ACC112 (cell line): Measurements from ENCODE around the gene GRIA4.

Source experiments
- H2AFZ ChIP-seq: fragments of 200-600 bp; sonication (generic); one replicate; pipeline ENCODE4 v1.6.0; 2017; ENCODE audit warnings: antibody characterized with exemption, low read length; ENCODE audit not compliant: unreplicated experiment
- H3K27ac ChIP-seq: fragments of 200-600 bp; sonication (generic); 2 replicates; pipeline ENCODE4 v1.5.1; 2014; ENCODE audit warnings: low read depth, mild to moderate bottlenecking, antibody characterized with exemption, low read length, moderate library complexity
- H3K27me3 ChIP-seq: fragments of 200-600 bp; sonication (generic); 2 replicates; pipeline ENCODE4 v1.6.1; 2014; ENCODE audit warnings: mild to moderate bottlenecking, antibody characterized with exemption, low read length, moderate library complexity, mixed read lengths; ENCODE audit not compliant: insufficient read depth
- H3K36me3 ChIP-seq: fragments of 200-600 bp; sonication (generic); 2 replicates; pipeline ENCODE4 v1.6.1; 2016; ENCODE audit warnings: mild to moderate bottlenecking, antibody characterized with exemption, low read length, moderate library complexity, mixed read lengths; ENCODE audit not compliant: insufficient read depth
- H3K4me1 ChIP-seq: fragments of 200-600 bp; sonication (generic); one replicate; pipeline ENCODE4 v1.6.1; 2016; ENCODE audit warnings: low read length, mixed read lengths; ENCODE audit not compliant: insufficient read depth, unreplicated experiment, control insufficient read depth
- H3K4me3 ChIP-seq: fragments of 200-600 bp; sonication (generic); 2 replicates; pipeline ENCODE4 v1.5.1; 2014; ENCODE audit warnings: mild to moderate bottlenecking, low read depth, low read length
- H3K79me2 ChIP-seq: fragments of 200-600 bp; sonication (generic); one replicate; pipeline ENCODE4 v1.6.0; 2016; ENCODE audit warnings: low read length; ENCODE audit not compliant: control insufficient read depth, unreplicated experiment, insufficient read depth

The GRIA4 gene

DNA sequence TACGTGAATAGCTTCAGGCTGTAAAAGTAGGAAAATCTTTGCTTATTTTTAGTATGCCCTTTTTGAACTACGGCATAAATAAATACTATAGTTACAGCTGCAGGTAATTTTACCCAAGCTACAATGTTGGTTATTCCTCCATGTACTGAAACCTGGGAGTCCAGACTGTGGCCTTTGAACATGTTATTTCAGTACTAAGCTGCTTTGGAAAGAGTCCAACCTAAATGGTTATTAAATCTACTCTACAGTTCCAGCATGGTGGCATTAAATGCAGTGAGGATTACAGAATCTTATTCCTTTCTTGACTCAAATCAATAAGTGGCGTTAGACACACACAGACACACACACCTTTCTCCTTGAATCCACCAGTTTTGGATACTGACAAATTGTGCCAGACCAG, 247.1 kb downstream of the GRIA4 start:
- Histone ChIP-seq H3K27ac (no peak overlapping the region), H3K79me2 (no peaks in the 10 kb centered on the region), H3K4me3 (no peak overlapping the region), H3K4me1 (no peaks in the 10 kb centered on the region), H3K36me3 (no peaks in the 10 kb centered on the region), H3K27me3 (peaks cover 20% of the 10 kb centered on the region; the same call in 1 of the 2 replicates), H2AFZ (no peak overlapping the region)

DNA sequence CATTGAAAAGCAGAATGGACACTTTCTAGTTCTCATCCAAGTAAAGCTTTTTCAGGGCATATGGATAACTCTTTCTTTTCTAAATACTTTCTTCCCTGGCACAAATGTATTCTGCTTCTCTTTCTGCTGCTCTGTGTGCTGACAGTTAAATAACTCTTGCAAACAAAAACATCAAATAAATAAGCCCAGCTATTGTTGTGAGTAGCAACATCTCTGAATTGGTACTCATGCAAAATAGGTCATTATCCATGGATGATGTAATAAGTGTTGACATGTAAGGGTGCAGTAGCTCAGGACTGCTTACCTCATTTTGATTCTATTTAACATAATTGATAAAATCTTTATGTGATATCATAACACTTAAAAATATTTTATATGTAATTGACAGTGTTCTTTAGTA, 247.9 kb downstream of the GRIA4 start:
- Histone ChIP-seq H3K4me1 (no peaks in the 10 kb centered on the region), H2AFZ (no peak overlapping the region), H3K27me3 (peaks cover 14% of the 10 kb centered on the region; the same call in 1 of the 2 replicates), H3K79me2 (no peaks in the 10 kb centered on the region), H3K27ac (no peak overlapping the region), H3K36me3 (no peaks in the 10 kb centered on the region), H3K4me3 (no peak overlapping the region)

GRCh38 chr11:105858841-105859240, 249.0 kb downstream of the GRIA4 start:
- Histone ChIP-seq H3K4me1 (no peaks in the 10 kb centered on the region), H3K27me3 (peaks cover 12% of the 10 kb centered on the region; the same call in 1 of the 2 replicates), H3K4me3 (no peak overlapping the region), H3K36me3 (no peaks in the 10 kb centered on the region), H3K79me2 (no peaks in the 10 kb centered on the region), H3K27ac (no peak overlapping the region), H2AFZ (no peak overlapping the region)

GRCh38 chr11:105860105-105860504, 250.2 kb downstream of the GRIA4 start:
- Histone ChIP-seq H2AFZ (no peak overlapping the region), H3K79me2 (no peaks in the 10 kb centered on the region), H3K27me3 (0 out of 2 replicates have a peak, but pooled peaks cover 7% of the 10 kb centered on the region), H3K36me3 (no peaks in the 10 kb centered on the region), H3K27ac (no peak overlapping the region), H3K4me1 (no peaks in the 10 kb centered on the region), H3K4me3 (no peak overlapping the region)

GRCh38 chr11:105861225-105861624, 251.4 kb downstream of the GRIA4 start:
- H3K79me2 ChIP-seq = no peaks in the 10 kb centered on the region
- no peak overlapping the region for H2AFZ ChIP-seq
- H3K27me3 ChIP-seq = 0 out of 2 replicates have a peak, but pooled peaks cover 7% of the 10 kb centered on the region
- H3K4me3 ChIP-seq = no peak overlapping the region
- no peaks in the 10 kb centered on the region for H3K4me1 ChIP-seq
- no peak overlapping the region for H3K27ac ChIP-seq
- H3K36me3 ChIP-seq = no peaks in the 10 kb centered on the region

DNA sequence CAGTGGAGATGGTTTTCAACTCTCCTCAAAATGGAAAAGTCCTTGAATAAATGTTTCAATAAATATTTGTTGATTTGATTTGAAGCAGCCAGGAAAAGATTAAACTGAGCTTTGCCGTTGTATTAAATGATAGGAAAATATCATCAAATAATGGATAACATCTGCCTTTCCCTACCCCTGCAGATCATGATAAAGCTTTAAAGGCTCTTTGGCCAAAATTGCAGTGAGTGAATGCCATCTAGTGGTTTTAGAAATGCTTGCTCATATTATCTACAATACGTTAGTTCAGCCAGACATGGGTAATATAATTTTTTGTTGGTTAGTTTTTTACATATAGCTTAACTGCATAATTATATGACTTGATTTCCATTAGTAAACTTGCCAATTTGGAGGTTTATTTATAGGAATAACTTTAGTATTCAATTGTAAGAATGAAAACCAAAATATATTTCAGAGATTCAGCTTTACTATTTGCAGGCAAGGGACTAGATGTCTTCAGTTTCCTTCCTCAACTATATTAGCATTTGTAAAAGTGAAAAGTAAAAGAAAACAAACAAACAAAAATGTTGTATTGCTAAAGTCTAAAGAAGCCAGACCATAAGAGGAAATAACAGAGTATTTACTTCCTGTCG, 253.0 kb downstream of the GRIA4 start:
- Histone ChIP-seq H3K27me3 (0 out of 2 replicates have a peak, but pooled peaks cover 13% of the 10 kb centered on the region), H2AFZ (no peak overlapping the region), H3K27ac (no peak overlapping the region), H3K36me3 (no peaks in the 10 kb centered on the region), H3K4me3 (no peak overlapping the region), H3K4me1 (no peaks in the 10 kb centered on the region), H3K79me2 (no peaks in the 10 kb centered on the region)

- no peaks in the 10 kb centered on the region for H3K4me1 ChIP-seq
- H3K4me3 ChIP-seq = no peak overlapping the region
- no peaks in the 10 kb centered on the region for H3K79me2 ChIP-seq
- 0 out of 2 replicates have a peak, but pooled peaks cover 20% of the 10 kb centered on the region for H3K27me3 ChIP-seq
- H2AFZ ChIP-seq = no peak overlapping the region
- no peak overlapping the region for H3K27ac ChIP-seq
- H3K36me3 ChIP-seq = no peaks in the 10 kb centered on the region
Measured at GRCh38 chr11:105863523-105863922, 253.7 kb downstream of the GRIA4 start.

GRCh38 chr11:105867742-105868141, 257.9 kb downstream of the GRIA4 start:
- Histone ChIP-seq H3K27ac (no peak overlapping the region), H2AFZ (no peak overlapping the region), H3K4me3 (no peak overlapping the region), H3K4me1 (no peaks in the 10 kb centered on the region), H3K27me3 (peaks cover 22% of the 10 kb centered on the region; the same call in 1 of the 2 replicates), H3K36me3 (no peaks in the 10 kb centered on the region), H3K79me2 (no peaks in the 10 kb centered on the region)

DNA sequence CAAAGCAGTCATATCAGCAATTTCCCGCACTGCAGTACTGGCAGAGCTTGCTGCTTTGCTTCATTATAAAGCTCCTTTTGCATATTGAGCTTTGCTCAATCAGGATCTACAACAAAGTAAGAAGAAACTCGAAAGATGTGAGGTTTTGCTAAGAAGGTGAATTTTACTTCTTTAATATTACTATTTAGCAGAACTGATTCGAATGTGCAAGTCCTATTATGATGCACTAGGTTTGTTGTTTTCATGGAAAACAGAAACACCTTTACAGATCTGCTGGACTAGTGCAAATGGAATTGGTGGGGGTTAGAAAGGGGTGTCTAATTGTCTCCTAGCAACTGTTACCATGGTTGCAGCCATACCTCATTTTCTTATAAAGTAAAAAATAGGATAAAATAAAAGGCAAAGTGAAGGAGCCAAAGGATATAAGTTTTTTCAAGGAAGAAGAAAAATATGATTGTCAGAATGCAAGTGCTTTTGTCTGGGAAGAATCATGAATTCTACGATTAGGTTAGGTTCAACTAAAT, 259.0 kb downstream of the GRIA4 start:
- Histone ChIP-seq H3K27ac (no peak overlapping the region), H3K79me2 (no peaks in the 10 kb centered on the region), H3K27me3 (peaks cover 18% of the 10 kb centered on the region; the same call in 1 of the 2 replicates), H3K4me1 (no peaks in the 10 kb centered on the region), H3K36me3 (no peaks in the 10 kb centered on the region), H2AFZ (no peak overlapping the region), H3K4me3 (no peak overlapping the region)

DNA sequence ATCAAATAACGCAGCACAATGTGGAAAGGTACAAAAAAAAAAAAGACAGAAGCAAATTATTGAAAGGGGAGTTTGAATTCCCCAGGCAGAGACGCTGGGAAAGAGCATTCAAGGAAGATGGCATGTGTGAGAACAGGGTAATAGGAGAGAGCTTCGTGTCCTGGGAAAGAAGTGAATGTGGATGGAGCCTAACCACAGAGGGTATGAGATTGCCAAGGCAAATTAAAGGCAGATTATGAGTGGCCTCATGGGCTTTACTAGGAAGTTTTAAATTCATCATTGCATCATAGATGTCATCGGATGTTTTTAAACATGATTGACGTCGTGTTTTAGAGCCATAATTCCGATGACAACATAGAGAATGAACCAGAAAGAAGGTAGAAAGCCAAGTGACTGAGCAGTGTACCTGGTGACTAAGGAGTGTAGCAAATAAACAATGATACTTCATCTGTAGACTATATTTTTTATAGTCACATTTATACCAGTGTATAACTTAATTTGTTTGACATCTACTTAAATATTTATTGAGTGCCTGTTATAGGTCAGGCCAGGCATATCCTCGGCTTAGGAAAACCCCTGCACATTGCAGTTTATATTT, 260.7 kb downstream of the GRIA4 start:
- Histone ChIP-seq H2AFZ (no peak overlapping the region), H3K4me1 (no peaks in the 10 kb centered on the region), H3K27ac (no peak overlapping the region), H3K79me2 (no peaks in the 10 kb centered on the region), H3K4me3 (no peak overlapping the region), H3K36me3 (no peaks in the 10 kb centered on the region), H3K27me3 (peaks cover 18% of the 10 kb centered on the region; the same call in 1 of the 2 replicates)

DNA sequence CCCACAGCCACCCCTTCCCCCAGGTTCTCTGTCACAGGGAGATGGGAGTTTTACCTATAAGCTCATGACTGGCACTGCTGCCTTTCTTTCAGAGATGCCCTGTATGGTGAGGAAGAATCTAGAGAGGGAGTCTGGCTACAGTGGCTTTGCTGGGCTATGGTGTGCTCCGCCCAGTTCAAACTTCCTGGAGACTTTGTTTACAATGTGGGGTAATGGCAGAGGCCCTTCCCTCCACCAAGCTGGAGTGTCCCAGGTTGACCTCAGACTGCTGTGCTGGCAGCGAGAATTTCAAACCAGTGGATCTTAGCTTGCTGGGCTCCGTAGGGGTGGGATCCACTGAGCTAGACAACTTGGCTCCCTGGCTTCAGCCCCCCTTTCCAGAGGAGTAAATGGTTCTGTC, 268.6 kb downstream of the GRIA4 start:
- Histone ChIP-seq H2AFZ (no peak overlapping the region), H3K27me3 (no peaks in the 10 kb centered on the region), H3K36me3 (no peaks in the 10 kb centered on the region), H3K4me1 (no peaks in the 10 kb centered on the region), H3K4me3 (no peak overlapping the region), H3K27ac (no peak overlapping the region), H3K79me2 (no peaks in the 10 kb centered on the region)
